Stomach (tissue), 4 donors: ENCODE measurements around the gene SMAD1.

ENCODE experiments used
- POLR2A ChIP-seq, 4 donors: fragments of 450-650 bp; IDR thresholded peaks; one replicate each; pipeline ENCODE4 v1.6.1; 2016; ENCODE audit warnings: antibody characterized with exemption in 4 of 4, control low read depth in 2 of 4, mild to moderate bottlenecking in 1 of 4, moderate library complexity in 1 of 4
- POLR2AphosphoS5 ChIP-seq, 3 donors: sonication (generic); formaldehyde crosslinking; IDR thresholded peaks; one replicate each; pipeline ENCODE4 v1.6.1; 2016; ENCODE audit warnings: antibody characterized with exemption in 3 of 3

GRCh38 chr4:145489556-145489955, 7.9 kb downstream of the SMAD1 start:
- TF ChIP-seq POLR2A (IDR thresholded peaks at IDR 0.05) (no peak), POLR2AphosphoS5 (IDR thresholded peaks at IDR 0.05) (no peak)
